GM18519 (cell line): Measurements from ENCODE around the gene CAB39L.

Source experiments
- ATAC-seq: cut with Tn5 transposase; IDR thresholded peaks from one replicate; pipeline ENCODE4 v1.9.1; 2021; ENCODE audit warnings: mild to moderate bottlenecking, moderate library complexity; ENCODE audit not compliant: unreplicated experiment, low FRiP score

CAB39L gene

GRCh38 chr13:49443704-49444523 lies at the start of gene CAB39L, which contains the start of gene SETDB2:
TSS of gene CAB39L (minus strand) at chr13:49444064. CDS start at chr13:49382910, 61,154 bp downstream.
TSS of gene SETDB2 (plus strand) at chr13:49444274. CDS start at chr13:49451894, 7,620 bp downstream.
- peak; percentile 94 for ATAC-seq

GRCh38 chr13:49488563-49488962 lies 44.7 kb upstream of the CAB39L start:
- no peak for ATAC-seq

GRCh38 chr13:49481788-49482187 lies 37.9 kb upstream of the CAB39L start:
- no peak for ATAC-seq

- no peak for ATAC-seq
These were observed 32.7 kb upstream of the CAB39L start for GRCh38 chr13:49476529-49476928.

- ATAC-seq = no peak
These were observed 28.3 kb upstream of the CAB39L start for GRCh38 chr13:49472186-49472585.

- ATAC-seq = no peak
These were observed 22.5 kb upstream of the CAB39L start for GRCh38 chr13:49466292-49466838.

GRCh38 chr13:49464621-49465325 lies 20.9 kb upstream of the CAB39L start:
- no peak for ATAC-seq

- ATAC-seq = no peak
These were observed 20.2 kb upstream of the CAB39L start for GRCh38 chr13:49464085-49464484.

GRCh38 chr13:49459580-49459979 lies 15.7 kb upstream of the CAB39L start:
- ATAC-seq = no peak

- no peak for ATAC-seq
These were observed 13.4 kb upstream of the CAB39L start for GRCh38 chr13:49457221-49457620.

- ATAC-seq = no peak
These were observed 12.3 kb upstream of the CAB39L start for GRCh38 chr13:49456156-49456555.

GRCh38 chr13:49455007-49455398 lies 11.1 kb upstream of the CAB39L start:
- no peak for ATAC-seq

GRCh38 chr13:49454388-49455006 lies 10.6 kb upstream of the CAB39L start:
- ATAC-seq = peak; percentile 93

GRCh38 chr13:49453465-49453864 lies 9.6 kb upstream of the CAB39L start:
- ATAC-seq = no peak

- no peak for ATAC-seq
These were observed 9.0 kb upstream of the CAB39L start for GRCh38 chr13:49452725-49453457.

GRCh38 chr13:49450105-49450819 lies 6.4 kb upstream of the CAB39L start:
- no peak for ATAC-seq

- no peak for ATAC-seq
These were observed 4.9 kb upstream of the CAB39L start for GRCh38 chr13:49448753-49449152.

- no peak for ATAC-seq
These were observed 2.6 kb upstream of the CAB39L start for GRCh38 chr13:49446473-49446872.

- peak; percentile 1 for ATAC-seq
These were observed 896 bp upstream of the CAB39L start for GRCh38 chr13:49444524-49445395.
